ENCODE data around the gene C1QB. TPM values are rescaled to one million over a fixed set of nuclear protein-coding genes. Genes with fewer than 3 reads are reported as not detected.
A peak's percentile ranks its signal among the peaks of the same experiment; 100 is the strongest.

Gene C1QB
- total RNA-seq, 1 experiment from 2014 or later = 0.33 TPM

- BruUV-seq (replicated peaks) = no TSS peak
- Histone ChIP-seq H3K27me3 (ENCODE audit: control insufficient read depth, insufficient read depth, low read length) (no peaks in the 10 kb centered on the region; the same call in 1 of the 2 replicates), H3K27ac (ENCODE audit: low read length) (no peak overlapping the region), H3K4me1 (ENCODE audit: control insufficient read depth, insufficient read depth, low read length) (no peaks in the 10 kb centered on the region), H3K9me3 (ENCODE audit: control insufficient read depth, insufficient read depth, low read depth, low read length) (no peaks in the 10 kb centered on the region), H3K4me3 (ENCODE audit: low read depth in 2 of 2, low read length in 2 of 2) (no peak overlapping the region), H3K36me3 (ENCODE audit: control insufficient read depth, insufficient read depth, low read length) (no peaks in the 10 kb centered on the region)
- intact Hi-C loops (cut with micrococcal nuclease; ENCODE audit: unreplicated experiment) (no loop called here), in situ Hi-C loops (cut with HindIII; ENCODE audit: low pct_unique_long_range_greater_than_20kb, low sequenced_read_pairs) (no loop called here)
- ChIA-PET CTCF (interaction anchor here (0.7 kb wide), 1 partner anchor 128 kb away, joined by 3 read pairs; no protein-coding TSS in a partner anchor), POLR2A (interaction anchor here (0.6 to 0.7 kb wide), 3 partner anchors 191 to 526 kb away, joined by 3 to 24 read pairs (median 7); no protein-coding TSS in a partner anchor)
- ATAC-seq (peak; percentile 78; the same call in 1 of the 2 replicates), DNase-seq (ENCODE audit: low read depth, low spot score) (no peak)
- TF ChIP-seq TCF7L2 (IDR thresholded peaks at IDR 0.05; ENCODE audit: low read depth, low read length) (no peak), SIN3A (IDR thresholded peaks at IDR 0.05; ENCODE audit: borderline replicate concordance, insufficient read depth, low read depth, low read length) (no peak), POLR2AphosphoS5 (IDR thresholded peaks at IDR 0.05; ENCODE audit: low read depth, low read length) (no peak), CTCF (IDR thresholded peaks at IDR 0.05) (no peak), REST (IDR thresholded peaks at IDR 0.05; ENCODE audit: insufficient read depth in 1 of 2, low read depth in 2 of 2, low read length in 1 of 2) (no peak)
Observed at GRCh38 chr1:22654692-22655091, 1.7 kb downstream of the C1QB start.

- intact Hi-C loops (cut with micrococcal nuclease; ENCODE audit: unreplicated experiment) = no loop called here
Observed at GRCh38 chr1:22658385-22659163, 5.5 kb downstream of the C1QB start.

More at GRCh38 chr1:22658385-22659163, 5.5 kb downstream of the C1QB start:
- no peak for TF ChIP-seq SIN3A (IDR thresholded peaks at IDR 0.05; ENCODE audit: borderline replicate concordance, insufficient read depth, low read depth, low read length)
- peak; percentile 52 for TF ChIP-seq CTCF (IDR thresholded peaks at IDR 0.05)
- no peak for TF ChIP-seq REST (IDR thresholded peaks at IDR 0.05; ENCODE audit: insufficient read depth in 1 of 2, low read depth in 2 of 2, low read length in 1 of 2)
- TF ChIP-seq POLR2AphosphoS5 (IDR thresholded peaks at IDR 0.05; ENCODE audit: low read depth, low read length) = no peak
- no peak for TF ChIP-seq TCF7L2 (IDR thresholded peaks at IDR 0.05; ENCODE audit: low read depth, low read length)
- CTCF ChIA-PET = no interaction called here
- H3K4me3 ChIP-seq (ENCODE audit: low read depth in 2 of 2, low read length in 2 of 2) = no peak overlapping the region
- H3K9me3 ChIP-seq (ENCODE audit: control insufficient read depth, insufficient read depth, low read depth, low read length) = no peaks in the 10 kb centered on the region
- ATAC-seq (no peak), DNase-seq (ENCODE audit: low read depth, low spot score) (no peak)
- no TSS peak for BruUV-seq (replicated peaks)
- POLR2A ChIA-PET = no interaction called here
- no peaks in the 10 kb centered on the region; the same call in 1 of the 2 replicates for H3K27me3 ChIP-seq (ENCODE audit: control insufficient read depth, insufficient read depth, low read length)
- in situ Hi-C loops (cut with HindIII; ENCODE audit: low pct_unique_long_range_greater_than_20kb, low sequenced_read_pairs) = no loop called here
- no peak overlapping the region for H3K27ac ChIP-seq (ENCODE audit: low read length)
- H3K4me1 ChIP-seq (ENCODE audit: control insufficient read depth, insufficient read depth, low read length) = no peaks in the 10 kb centered on the region
- no peaks in the 10 kb centered on the region for H3K36me3 ChIP-seq (ENCODE audit: control insufficient read depth, insufficient read depth, low read length)

Data from Panc1 (cell line).